Gastrocnemius medialis (tissue), 4 donors: Measurements from ENCODE around the gene ALK.

Source experiments
- POLR2A ChIP-seq, 2 donors: fragments of 450-650 bp; IDR thresholded peaks; one replicate each; pipeline ENCODE4 v1.6.1; 2017; ENCODE audit warnings: antibody characterized with exemption in 2 of 2, mild to moderate bottlenecking in 2 of 2, moderate library complexity in 2 of 2
- TF ChIP-seq, protein P1 (sequence below), 5 experiments: fragments of 450-650 bp in 3 of 5; fragments of 200-600 bp in 2 of 5; sonication (generic) in 2 of 5; IDR thresholded peaks in 4 of 5; conservative IDR thresholded peaks in 1 of 5; 1 replicate in 4 of 5; 2 replicates in 1 of 5; pipeline ENCODE4 v1.5.1; 2016 to 2019; ENCODE audit warnings: antibody characterized with exemption in 5 of 5, mild to moderate bottlenecking in 3 of 5, moderate library complexity in 3 of 5

DNA sequence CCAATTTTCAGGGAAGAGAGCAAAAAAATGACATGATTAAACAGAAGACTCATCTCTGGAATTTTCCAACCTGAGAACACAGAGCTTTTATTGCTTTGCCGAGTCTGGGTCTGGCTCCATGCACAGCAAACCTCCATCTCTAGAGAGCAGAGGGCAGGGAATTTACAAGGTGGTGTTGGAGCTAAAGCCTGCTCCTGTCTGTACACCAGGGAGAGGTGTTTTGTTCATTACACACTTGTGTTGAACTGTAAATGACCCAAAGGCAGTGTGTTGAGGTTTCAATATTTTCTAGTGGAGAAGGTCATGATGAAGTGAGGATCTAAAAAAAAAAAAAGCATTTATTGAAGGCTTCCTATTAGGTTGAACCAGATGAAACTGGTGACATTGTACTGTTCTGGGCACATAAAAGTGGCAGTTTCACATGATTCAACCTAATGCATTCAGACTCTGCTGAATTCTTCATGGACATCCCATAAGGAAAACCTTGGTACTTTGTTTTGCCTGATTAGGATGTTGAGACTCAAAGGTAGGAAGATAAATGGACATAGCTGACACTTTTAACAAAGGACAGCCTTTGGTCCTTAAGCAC, 567.9 kb downstream of the ALK start:
- TF ChIP-seq POLR2A (IDR thresholded peaks at IDR 0.05), result no peak
- TF ChIP-seq, protein P1, sequence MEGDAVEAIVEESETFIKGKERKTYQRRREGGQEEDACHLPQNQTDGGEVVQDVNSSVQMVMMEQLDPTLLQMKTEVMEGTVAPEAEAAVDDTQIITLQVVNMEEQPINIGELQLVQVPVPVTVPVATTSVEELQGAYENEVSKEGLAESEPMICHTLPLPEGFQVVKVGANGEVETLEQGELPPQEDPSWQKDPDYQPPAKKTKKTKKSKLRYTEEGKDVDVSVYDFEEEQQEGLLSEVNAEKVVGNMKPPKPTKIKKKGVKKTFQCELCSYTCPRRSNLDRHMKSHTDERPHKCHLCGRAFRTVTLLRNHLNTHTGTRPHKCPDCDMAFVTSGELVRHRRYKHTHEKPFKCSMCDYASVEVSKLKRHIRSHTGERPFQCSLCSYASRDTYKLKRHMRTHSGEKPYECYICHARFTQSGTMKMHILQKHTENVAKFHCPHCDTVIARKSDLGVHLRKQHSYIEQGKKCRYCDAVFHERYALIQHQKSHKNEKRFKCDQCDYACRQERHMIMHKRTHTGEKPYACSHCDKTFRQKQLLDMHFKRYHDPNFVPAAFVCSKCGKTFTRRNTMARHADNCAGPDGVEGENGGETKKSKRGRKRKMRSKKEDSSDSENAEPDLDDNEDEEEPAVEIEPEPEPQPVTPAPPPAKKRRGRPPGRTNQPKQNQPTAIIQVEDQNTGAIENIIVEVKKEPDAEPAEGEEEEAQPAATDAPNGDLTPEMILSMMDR (IDR thresholded peaks at IDR 0.05 in 4 of 5, conservative IDR thresholded peaks at IDR 0.05 in 1 of 5), result no peak
